Vagina (tissue), 2 donors: ENCODE results near the gene CFB.

Experiments used
- CTCF ChIP-seq, 3 experiments: fragments of 450-650 bp in 2 of 3; fragments of 200-600 bp in 1 of 3; sonication (generic) in 1 of 3; IDR thresholded peaks; one replicate each; pipeline ENCODE4 v1.5.1; 2017 to 2019; ENCODE audit warnings: antibody characterized with exemption in 3 of 3, mild to moderate bottlenecking in 2 of 3, moderate library complexity in 2 of 3
- POLR2A ChIP-seq, 2 donors: fragments of 450-650 bp; IDR thresholded peaks; one replicate each; pipeline ENCODE4 v1.6.1; 2017; ENCODE audit warnings: antibody characterized with exemption in 2 of 2, mild to moderate bottlenecking in 2 of 2, moderate library complexity in 2 of 2

GRCh38 chr6:31952890-31953289 is 7.0 kb downstream of the CFB start:
- TF ChIP-seq POLR2A (IDR thresholded peaks at IDR 0.05) = no peak
- TF ChIP-seq CTCF (IDR thresholded peaks at IDR 0.05) = no peak
